ENCODE measurements around the gene DCTPP1. TPM values are rescaled to one million over a fixed set of nuclear protein-coding genes. Genes with fewer than 3 reads are reported as not detected.

Gene DCTPP1
- total and polyA plus RNA-seq, 2 of the 13 experiments (the other 11 are each of a cell fraction or from before 2014, with no cell fraction given): 54.8 to 74.4 TPM

DNA sequence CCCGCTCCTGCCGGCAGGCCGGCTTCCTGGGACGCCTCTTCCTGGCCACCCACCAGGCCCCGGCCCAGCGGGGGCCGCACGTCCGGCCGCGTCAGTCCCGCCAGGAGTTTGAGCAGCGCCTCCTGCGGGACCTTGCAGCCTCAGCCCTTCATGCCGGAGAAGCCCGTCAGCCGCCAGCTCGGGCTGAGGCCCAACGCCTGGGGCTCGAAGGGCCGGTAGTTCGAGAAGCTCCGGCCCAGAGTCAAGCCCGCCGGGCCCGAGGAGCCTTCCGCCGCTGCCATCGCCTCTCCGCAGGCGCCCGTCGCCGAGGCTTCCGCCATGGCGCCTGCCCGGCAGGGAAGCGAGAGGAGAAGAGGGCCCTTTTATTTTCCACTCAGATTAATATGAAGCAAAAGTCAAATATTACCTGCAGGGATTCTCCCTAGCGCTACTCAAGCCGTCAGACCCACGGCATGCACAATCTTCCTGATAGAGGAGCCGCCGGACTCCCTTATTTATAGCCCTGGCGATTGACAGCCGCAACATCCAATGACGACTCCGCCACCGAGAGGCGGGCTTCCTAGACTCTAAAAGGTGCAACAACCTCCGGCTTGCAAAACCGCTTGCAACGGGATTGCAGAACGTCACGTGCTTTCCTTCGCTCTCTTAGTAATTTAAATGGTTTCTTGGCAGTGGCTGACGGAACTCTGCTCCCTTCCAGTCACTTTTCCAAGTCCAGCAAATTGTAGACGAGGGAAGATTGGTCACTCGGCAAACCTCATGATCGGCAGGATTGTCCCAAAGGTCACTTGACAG is 15.8 kb upstream of the DCTPP1 start, which contains the start of gene SEPHS2 (continued):
- peak; percentile 89; the same call in 1 of the 2 replicates for TF ChIP-seq MXD1 (CRISPR knock-in tag; IDR thresholded peaks at IDR 0.05)
- peak; percentile 47; the same call in 1 of the 2 replicates for TF ChIP-seq POGZ (CRISPR knock-in tag; IDR thresholded peaks at IDR 0.05)
- no peak for TF ChIP-seq ZFP62 (CRISPR knock-in tag; IDR thresholded peaks at IDR 0.05)
- TF ChIP-seq ZNF652 (CRISPR knock-in tag; IDR thresholded peaks at IDR 0.05; ENCODE audit: borderline replicate concordance, low read depth): no peak
- TF ChIP-seq, protein P1, sequence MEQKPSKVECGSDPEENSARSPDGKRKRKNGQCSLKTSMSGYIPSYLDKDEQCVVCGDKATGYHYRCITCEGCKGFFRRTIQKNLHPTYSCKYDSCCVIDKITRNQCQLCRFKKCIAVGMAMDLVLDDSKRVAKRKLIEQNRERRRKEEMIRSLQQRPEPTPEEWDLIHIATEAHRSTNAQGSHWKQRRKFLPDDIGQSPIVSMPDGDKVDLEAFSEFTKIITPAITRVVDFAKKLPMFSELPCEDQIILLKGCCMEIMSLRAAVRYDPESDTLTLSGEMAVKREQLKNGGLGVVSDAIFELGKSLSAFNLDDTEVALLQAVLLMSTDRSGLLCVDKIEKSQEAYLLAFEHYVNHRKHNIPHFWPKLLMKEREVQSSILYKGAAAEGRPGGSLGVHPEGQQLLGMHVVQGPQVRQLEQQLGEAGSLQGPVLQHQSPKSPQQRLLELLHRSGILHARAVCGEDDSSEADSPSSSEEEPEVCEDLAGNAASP (CRISPR knock-in tag; IDR thresholded peaks at IDR 0.05; ENCODE audit: borderline replicate concordance): peak; percentile 57
- 0 out of 2 replicates have a peak, but pooled peaks have one; percentile 2 for TF ChIP-seq CHCHD3 (CRISPR knock-in tag; IDR thresholded peaks at IDR 0.05)
- no peak; the same call in 1 of the 2 replicates for TF ChIP-seq ZNF772 (CRISPR knock-in tag; IDR thresholded peaks at IDR 0.05)
- 0 out of 2 replicates have a peak, but pooled peaks have one; percentile 47 for TF ChIP-seq HOMEZ (CRISPR knock-in tag; IDR thresholded peaks at IDR 0.05; ENCODE audit: low read depth)
- no peak for TF ChIP-seq ZNF790 (CRISPR knock-in tag; IDR thresholded peaks at IDR 0.05; ENCODE audit: borderline replicate concordance)
- peak; percentile 72; the same call in 1 of the 2 replicates for TF ChIP-seq BORCS8-MEF2B (CRISPR knock-in tag; IDR thresholded peaks at IDR 0.05)
- TF ChIP-seq FOXM1 (CRISPR knock-in tag; IDR thresholded peaks at IDR 0.05): no peak
- TF ChIP-seq CENPBD1 (CRISPR knock-in tag; IDR thresholded peaks at IDR 0.05; ENCODE audit: borderline replicate concordance, low read depth): no peak
- TF ChIP-seq ZBTB20 (CRISPR knock-in tag; IDR thresholded peaks at IDR 0.05; ENCODE audit: borderline replicate concordance, low read depth): no peak; the same call in 1 of the 2 replicates
- TF ChIP-seq ZNF605 (CRISPR knock-in tag; IDR thresholded peaks at IDR 0.05): no peak
- TF ChIP-seq HNRNPL (IDR thresholded peaks at IDR 0.05; ENCODE audit: low read depth, low read length): no peak
- peak; percentile 97 for TF ChIP-seq AGO2 (optimal IDR thresholded peaks at IDR 0.05; ENCODE audit: low read depth, low read length)
- TF ChIP-seq, protein P2, sequence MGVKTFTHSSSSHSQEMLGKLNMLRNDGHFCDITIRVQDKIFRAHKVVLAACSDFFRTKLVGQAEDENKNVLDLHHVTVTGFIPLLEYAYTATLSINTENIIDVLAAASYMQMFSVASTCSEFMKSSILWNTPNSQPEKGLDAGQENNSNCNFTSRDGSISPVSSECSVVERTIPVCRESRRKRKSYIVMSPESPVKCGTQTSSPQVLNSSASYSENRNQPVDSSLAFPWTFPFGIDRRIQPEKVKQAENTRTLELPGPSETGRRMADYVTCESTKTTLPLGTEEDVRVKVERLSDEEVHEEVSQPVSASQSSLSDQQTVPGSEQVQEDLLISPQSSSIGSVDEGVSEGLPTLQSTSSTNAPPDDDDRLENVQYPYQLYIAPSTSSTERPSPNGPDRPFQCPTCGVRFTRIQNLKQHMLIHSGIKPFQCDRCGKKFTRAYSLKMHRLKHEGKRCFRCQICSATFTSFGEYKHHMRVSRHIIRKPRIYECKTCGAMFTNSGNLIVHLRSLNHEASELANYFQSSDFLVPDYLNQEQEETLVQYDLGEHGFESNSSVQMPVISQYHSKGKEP (CRISPR knock-in tag; IDR thresholded peaks at IDR 0.05): no peak
- peak; percentile 46 for TF ChIP-seq NFIC (IDR thresholded peaks at IDR 0.05; ENCODE audit: low read length)
- peak; percentile 75 for TF ChIP-seq REPIN1 (CRISPR knock-in tag; IDR thresholded peaks at IDR 0.05; ENCODE audit: borderline replicate concordance, low read depth)
- TF ChIP-seq TCF7 (IDR thresholded peaks at IDR 0.05; ENCODE audit: low read depth): 0 out of 2 replicates have a peak, but pooled peaks have one; percentile 43
- TF ChIP-seq KDM1A (CRISPR knock-in tag; IDR thresholded peaks at IDR 0.05): no peak
- TF ChIP-seq ZKSCAN8 (CRISPR knock-in tag; IDR thresholded peaks at IDR 0.05; ENCODE audit: borderline replicate concordance): 0 out of 2 replicates have a peak, but pooled peaks have one; percentile 55
- TF ChIP-seq ZNF264 (CRISPR knock-in tag; IDR thresholded peaks at IDR 0.05): peak; percentile 49; the same call in 1 of the 2 replicates
- peak; percentile 97 for TF ChIP-seq PBX2 (CRISPR knock-in tag; IDR thresholded peaks at IDR 0.05)

Data from HepG2 (cell line).